ENCODE results near the gene TLCD4.

The TLCD4 gene

GRCh38 chr1:95096218-95096841 is 20.8 kb upstream of the TLCD4 start:
- H3K36me3 ChIP-seq = no peaks in the 10 kb centered on the region
- no peak for TF ChIP-seq CTCF (IDR thresholded peaks at IDR 0.05)
- H3K4me3 ChIP-seq (ENCODE audit: low read depth in 1 of 2, low read length in 1 of 2) = peak overlapping the region in 1 of 2 experiments; percentile 8
- peaks cover 35 to 47% of the 10 kb centered on the region in 2 experiments for H3K4me1 ChIP-seq (ENCODE audit: control insufficient read depth in 1 of 2, insufficient read depth in 1 of 2, low read depth in 1 of 2, low read length in 1 of 2)
- H3K9me3 ChIP-seq = no peaks in the 10 kb centered on the region
- H3K27ac ChIP-seq = peak overlapping the region; percentile 77
- no peaks in the 10 kb centered on the region for H3K27me3 ChIP-seq

- Histone ChIP-seq H3K27me3 (peaks cover 9% of the 10 kb centered on the region), H3K4me3 (ENCODE audit: low read depth in 1 of 2, low read length in 1 of 2) (peak overlapping the region in 1 of 2 experiments; percentile 25), H3K4me1 (ENCODE audit: control insufficient read depth in 1 of 2, insufficient read depth in 1 of 2, low read depth in 1 of 2, low read length in 1 of 2) (peaks cover 35 to 47% of the 10 kb centered on the region in 2 experiments), H3K36me3 (no peaks in the 10 kb centered on the region), H3K9me3 (no peaks in the 10 kb centered on the region), H3K27ac (peak overlapping the region; percentile 77)
- no peak for TF ChIP-seq CTCF (IDR thresholded peaks at IDR 0.05)
These were observed 19.7 kb upstream of the TLCD4 start for GRCh38 chr1:95097426-95097825.

GRCh38 chr1:95098196-95098595 is 19.0 kb upstream of the TLCD4 start:
- TF ChIP-seq CTCF (IDR thresholded peaks at IDR 0.05) = no peak

GRCh38 chr1:95108792-95109191 is 8.4 kb upstream of the TLCD4 start:
- Histone ChIP-seq H3K27ac (no peak overlapping the region), H3K4me3 (ENCODE audit: low read depth in 1 of 2, low read length in 1 of 2) (no peak overlapping the region), H3K9me3 (no peaks in the 10 kb centered on the region), H3K27me3 (peaks cover 36% of the 10 kb centered on the region), H3K36me3 (no peaks in the 10 kb centered on the region), H3K4me1 (ENCODE audit: control insufficient read depth in 1 of 2, insufficient read depth in 1 of 2, low read depth in 1 of 2, low read length in 1 of 2) (no peaks in the 10 kb centered on the region)
- no peak for TF ChIP-seq CTCF (IDR thresholded peaks at IDR 0.05)

More at GRCh38 chr1:95098196-95098595, 19.0 kb upstream of the TLCD4 start:
- H3K36me3 ChIP-seq = no peaks in the 10 kb centered on the region
- peak overlapping the region in 1 of 2 experiments; percentile 25 for H3K4me3 ChIP-seq (ENCODE audit: low read depth in 1 of 2, low read length in 1 of 2)
- H3K27me3 ChIP-seq = peaks cover 16% of the 10 kb centered on the region
- H3K4me1 ChIP-seq (ENCODE audit: control insufficient read depth in 1 of 2, insufficient read depth in 1 of 2, low read depth in 1 of 2, low read length in 1 of 2) = peaks cover 35 to 47% of the 10 kb centered on the region in 2 experiments
- no peaks in the 10 kb centered on the region for H3K9me3 ChIP-seq
- H3K27ac ChIP-seq = peak overlapping the region; percentile 77

GRCh38 chr1:95111014-95111413 is 6.1 kb upstream of the TLCD4 start:
- TF ChIP-seq CTCF (IDR thresholded peaks at IDR 0.05) = no peak

More at GRCh38 chr1:95111014-95111413, 6.1 kb upstream of the TLCD4 start:
- no peaks in the 10 kb centered on the region for H3K36me3 ChIP-seq
- no peak overlapping the region for H3K4me3 ChIP-seq (ENCODE audit: low read depth in 1 of 2, low read length in 1 of 2)
- no peak overlapping the region for H3K27ac ChIP-seq
- H3K4me1 ChIP-seq (ENCODE audit: control insufficient read depth in 1 of 2, insufficient read depth in 1 of 2, low read depth in 1 of 2, low read length in 1 of 2) = peaks cover 8 to 9% of the 10 kb centered on the region in 2 experiments
- H3K27me3 ChIP-seq = peaks cover 34% of the 10 kb centered on the region
- no peaks in the 10 kb centered on the region for H3K9me3 ChIP-seq
